ENCODE data around the gene CAPN9.

The CAPN9 gene

GRCh38 chr1:230768903-230769570 is 21.8 kb downstream of the CAPN9 start:
- no peak for DNase-seq (ENCODE audit: low read depth)

- no peak for DNase-seq (ENCODE audit: low read depth)
Measured at GRCh38 chr1:230770317-230770716, 23.1 kb downstream of the CAPN9 start.

- DNase-seq (ENCODE audit: low read depth) = no peak
Measured at GRCh38 chr1:230771773-230772354, 24.7 kb downstream of the CAPN9 start.

- DNase-seq (ENCODE audit: low read depth) = no peak
Measured at GRCh38 chr1:230772457-230773395, 25.5 kb downstream of the CAPN9 start.

- no peak for DNase-seq (ENCODE audit: low read depth)
Measured at GRCh38 chr1:230773396-230774033, 26.3 kb downstream of the CAPN9 start.

- DNase-seq (ENCODE audit: low read depth) = no peak
Measured at GRCh38 chr1:230778916-230779590, 31.9 kb downstream of the CAPN9 start.

GRCh38 chr1:230781131-230781530 is 33.9 kb downstream of the CAPN9 start:
- no peak for DNase-seq (ENCODE audit: low read depth)

GRCh38 chr1:230781594-230781993 is 34.4 kb downstream of the CAPN9 start:
- DNase-seq (ENCODE audit: low read depth) = no peak

- DNase-seq (ENCODE audit: low read depth) = no peak
Measured at GRCh38 chr1:230784163-230784562, 37.0 kb downstream of the CAPN9 start.

- no peak for DNase-seq (ENCODE audit: low read depth)
Measured at GRCh38 chr1:230785636-230786384, 38.6 kb downstream of the CAPN9 start.

GRCh38 chr1:230786385-230786753 is 39.2 kb downstream of the CAPN9 start:
- no peak for DNase-seq (ENCODE audit: low read depth)

GRCh38 chr1:230787471-230787870 is 40.3 kb downstream of the CAPN9 start:
- no peak for DNase-seq (ENCODE audit: low read depth)

- no peak for DNase-seq (ENCODE audit: low read depth)
Measured at GRCh38 chr1:230788561-230789275, 41.5 kb downstream of the CAPN9 start.

GRCh38 chr1:230790026-230790425 is 42.8 kb downstream of the CAPN9 start:
- no peak for DNase-seq (ENCODE audit: low read depth)

GRCh38 chr1:230791986-230792564 is 44.9 kb downstream of the CAPN9 start:
- no peak for DNase-seq (ENCODE audit: low read depth)

- DNase-seq (ENCODE audit: low read depth) = no peak
Measured at GRCh38 chr1:230792691-230793462, 45.7 kb downstream of the CAPN9 start.

- no peak for DNase-seq (ENCODE audit: low read depth)
Measured at GRCh38 chr1:230793463-230793745, 46.2 kb downstream of the CAPN9 start.

- DNase-seq (ENCODE audit: low read depth) = no peak
Measured at GRCh38 chr1:230794431-230794830, 47.2 kb downstream of the CAPN9 start.

- no peak for DNase-seq (ENCODE audit: low read depth)
Measured at GRCh38 chr1:230794871-230795605, 47.9 kb downstream of the CAPN9 start.
